Peyer's patch (tissue), 4 donors: ENCODE measurements around the gene P2RY14.

Experiments
- CTCF ChIP-seq, 6 experiments: fragments of 450-650 bp in 4 of 6; fragments of 200-600 bp in 2 of 6; sonication (generic) in 1 of 6; IDR thresholded peaks; one replicate each; pipeline ENCODE4 v1.5.1; 2017 to 2019; ENCODE audit warnings: antibody characterized with exemption in 6 of 6, mild to moderate bottlenecking in 3 of 6, moderate library complexity in 1 of 6
- POLR2A ChIP-seq, 2 donors: fragments of 450-650 bp; IDR thresholded peaks; one replicate each; pipeline ENCODE4 v1.5.1; 2017; ENCODE audit warnings: antibody characterized with exemption in 2 of 2, mild to moderate bottlenecking in 2 of 2, moderate library complexity in 2 of 2

GRCh38 chr3:151314137-151314536, 35.8 kb upstream of the P2RY14 start:
- TF ChIP-seq CTCF (IDR thresholded peaks at IDR 0.05), result no peak
- TF ChIP-seq POLR2A (IDR thresholded peaks at IDR 0.05), result no peak
